Tibial nerve (tissue), 4 donors: ENCODE data around the gene ITPKB. TPM values are rescaled to one million over a fixed set of nuclear protein-coding genes. Genes with fewer than 3 reads are reported as not detected.

Experiments
- DNase-seq, 2 donors: peaks; one replicate each; pipeline ENCODE4 v3.0.0-alpha.2; 2019; ENCODE audit warnings: low spot score in 2 of 2
- H3K27ac ChIP-seq, 4 donors: fragments of 200-600 bp; sonication (generic) in 3 of 4; one replicate each; pipeline ENCODE4 v1.5.1; 2017 to 2019; ENCODE audit warnings: mild to moderate bottlenecking in 1 of 4
- H3K27me3 ChIP-seq, 2 donors: fragments of 200-600 bp; sonication (generic) in 1 of 2; one replicate each; pipeline versions ENCODE4 v1.5.1 to v1.6.0; 2017 to 2019
- H3K36me3 ChIP-seq, 3 donors: fragments of 200-600 bp; sonication (generic); one replicate each; pipeline ENCODE4 v1.5.1; 2018 to 2019
- H3K4me1 ChIP-seq, 4 donors: fragments of 200-600 bp; sonication (generic) in 3 of 4; one replicate each; pipeline ENCODE4 v1.5.1; 2017 to 2019
- H3K4me3 ChIP-seq, 4 donors: fragments of 200-600 bp; sonication (generic) in 3 of 4; one replicate each; pipeline ENCODE4 v1.5.1; 2017 to 2019; ENCODE audit warnings: mild to moderate bottlenecking in 1 of 4, moderate library complexity in 1 of 4
- H3K9me3 ChIP-seq, 4 donors: fragments of 200-600 bp; sonication (generic) in 3 of 4; one replicate each; pipeline ENCODE4 v1.5.1; 2017 to 2019
- CTCF ChIP-seq, 5 experiments: fragments of 200-600 bp in 3 of 5; fragments of 450-650 bp in 2 of 5; sonication (generic) in 3 of 5; IDR thresholded peaks; one replicate each; pipeline ENCODE4 v1.5.1; 2016 to 2019; ENCODE audit warnings: antibody characterized with exemption in 5 of 5, mild to moderate bottlenecking in 3 of 5, moderate library complexity in 2 of 5
- EP300 ChIP-seq, 2 donors: sonication (generic); formaldehyde crosslinking; IDR thresholded peaks; one replicate each; pipeline ENCODE4 v1.6.1; 2017; ENCODE audit warnings: antibody characterized with exemption in 2 of 2, mild to moderate bottlenecking in 1 of 2
- POLR2A ChIP-seq, 2 donors: fragments of 450-650 bp; IDR thresholded peaks; one replicate each; pipeline ENCODE4 v1.6.1; 2017; ENCODE audit warnings: antibody characterized with exemption in 2 of 2, mild to moderate bottlenecking in 2 of 2, moderate library complexity in 2 of 2
- WGBS, 2 donors: methylation state at CpG; one replicate each; pipeline ENCODE4 v1.1.5; 2018; 5-methylcytosine and 5-hydroxymethylcytosine counted together
- total RNA-seq, 4 donors: library from RNA; depleted of rRNA; stranded (reverse); fragments of >200 nt; gene quantifications; one replicate each; pipeline ENCODE4 v1.1.0, GENCODE V29; 2016

The ITPKB gene
- total RNA-seq, 4 donors from 2014 or later, result 49.2 to 82.0 (median 52.7) TPM

GRCh38 chr1:226680653-226681052, 58.4 kb downstream of the ITPKB start:
- H3K27me3 ChIP-seq, result no peaks in the 10 kb centered on the region
- H3K4me3 ChIP-seq, result peak overlapping the region in 3 of 4 donors; percentile 15 to 52 (median 42)
- peak overlapping the region; percentile 84 to 98 (median 91) for H3K27ac ChIP-seq
- H3K9me3 ChIP-seq, result no peaks in the 10 kb centered on the region
- peaks cover 6 to 94% (median 59%) of the 10 kb centered on the region in 4 donors for H3K4me1 ChIP-seq
- no peak for DNase-seq
- H3K36me3 ChIP-seq, result no peaks in the 10 kb centered on the region
- WGBS, 2 donors, result 40 to 57% methylated on average over 5 of the region's 5 CpGs
- TF ChIP-seq EP300 (IDR thresholded peaks at IDR 0.05), result no peak

GRCh38 chr1:226679853-226680516, 59.1 kb downstream of the ITPKB start:
- no peaks in the 10 kb centered on the region for H3K27me3 ChIP-seq
- no peaks in the 10 kb centered on the region for H3K9me3 ChIP-seq
- peak; percentile 87 to 90 for DNase-seq
- TF ChIP-seq EP300 (IDR thresholded peaks at IDR 0.05) (peak; percentile 98 to 99), POLR2A (IDR thresholded peaks at IDR 0.05) (peak; percentile 77 to 89), CTCF (IDR thresholded peaks at IDR 0.05) (peak in 2 of 5 experiments; percentile 8 to 34)
- peak overlapping the region; percentile 84 to 98 (median 91) for H3K27ac ChIP-seq
- WGBS, 2 donors, result 1 to 2% methylated on average over 9 to 22 of the region's 22 CpGs
- no peaks in the 10 kb centered on the region for H3K36me3 ChIP-seq
- peaks cover 6 to 97% (median 63%) of the 10 kb centered on the region in 4 donors for H3K4me1 ChIP-seq
- H3K4me3 ChIP-seq, result peak overlapping the region; percentile 15 to 52 (median 38)

- no peaks in the 10 kb centered on the region for H3K27me3 ChIP-seq
- 35 to 38% methylated on average over 2 of the region's 2 CpGs for WGBS, 2 donors
- no peaks in the 10 kb centered on the region for H3K36me3 ChIP-seq
- peak overlapping the region; percentile 84 to 98 (median 91) for H3K27ac ChIP-seq
- H3K4me1 ChIP-seq, result peaks cover 6 to 97% (median 69%) of the 10 kb centered on the region in 4 donors
- no peak for DNase-seq
- H3K4me3 ChIP-seq, result peak overlapping the region in 2 of 4 donors; percentile 35 to 52
- no peaks in the 10 kb centered on the region for H3K9me3 ChIP-seq
- no peak for TF ChIP-seq CTCF (IDR thresholded peaks at IDR 0.05)
- TF ChIP-seq POLR2A (IDR thresholded peaks at IDR 0.05), result no peak
- no peak for TF ChIP-seq EP300 (IDR thresholded peaks at IDR 0.05)
Observed at GRCh38 chr1:226679262-226679661, 59.8 kb downstream of the ITPKB start.

GRCh38 chr1:226678701-226679100, 60.4 kb downstream of the ITPKB start:
- no peak for TF ChIP-seq EP300 (IDR thresholded peaks at IDR 0.05)
- no peak for TF ChIP-seq CTCF (IDR thresholded peaks at IDR 0.05)
- no peak for TF ChIP-seq POLR2A (IDR thresholded peaks at IDR 0.05)
- no peak for DNase-seq
- Histone ChIP-seq H3K27ac (peak overlapping the region; percentile 84 to 98 (median 91)), H3K9me3 (no peaks in the 10 kb centered on the region), H3K4me1 (peaks cover 6 to 99% (median 70%) of the 10 kb centered on the region in 4 donors), H3K27me3 (no peaks in the 10 kb centered on the region), H3K36me3 (no peaks in the 10 kb centered on the region), H3K4me3 (no peak overlapping the region)
- WGBS, 2 donors, result 77 to 89% methylated on average over 8 of the region's 8 CpGs

- H3K27ac ChIP-seq, result peak overlapping the region; percentile 84 to 98 (median 91)
- DNase-seq, result no peak
- H3K36me3 ChIP-seq, result no peaks in the 10 kb centered on the region
- no peaks in the 10 kb centered on the region for H3K9me3 ChIP-seq
- H3K27me3 ChIP-seq, result no peaks in the 10 kb centered on the region
- peaks cover 6 to 99% (median 70%) of the 10 kb centered on the region in 4 donors for H3K4me1 ChIP-seq
- no peak overlapping the region for H3K4me3 ChIP-seq
- WGBS, 2 donors, result 59 to 74% methylated on average over 2 of the region's 2 CpGs
- TF ChIP-seq EP300 (IDR thresholded peaks at IDR 0.05) (no peak), POLR2A (IDR thresholded peaks at IDR 0.05) (no peak), CTCF (IDR thresholded peaks at IDR 0.05) (no peak)
Observed at GRCh38 chr1:226678251-226678650, 60.8 kb downstream of the ITPKB start.
